Measurements from ENCODE around the gene ART4.

DNA sequence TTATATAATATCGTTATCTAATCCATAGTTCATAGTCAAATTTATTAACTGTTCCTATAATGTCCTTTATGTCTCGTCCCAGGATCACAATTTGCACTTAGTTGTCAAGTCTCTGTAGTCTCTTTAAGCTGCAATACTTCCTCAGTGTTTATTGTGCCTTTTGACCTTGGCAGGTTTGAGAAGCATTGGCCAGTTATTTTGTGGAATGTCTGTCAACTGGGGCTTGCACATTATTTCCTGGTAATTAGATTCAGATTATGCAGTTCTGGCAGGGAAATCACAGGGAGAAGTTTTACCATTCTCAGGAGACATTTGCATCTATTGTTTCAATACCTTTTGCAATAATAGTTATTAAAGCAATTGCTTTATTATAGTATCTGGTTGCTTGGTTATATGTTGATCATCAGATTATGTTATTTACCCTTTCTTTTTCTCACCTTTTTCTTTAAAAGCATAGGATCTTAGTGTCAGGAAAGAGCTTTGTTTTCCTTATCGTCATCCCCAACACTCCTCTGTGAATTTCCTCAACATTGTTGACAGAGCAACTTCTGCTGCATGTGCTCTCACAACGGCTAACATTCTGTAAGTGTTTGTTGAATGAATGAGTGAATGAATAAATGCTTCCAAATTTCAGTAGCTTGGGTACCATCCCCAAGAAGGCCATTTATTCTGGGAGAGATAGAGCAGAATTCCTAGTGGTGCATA is 3.7 kb upstream of the ART4 start:
- TF ChIP-seq, protein P1, sequence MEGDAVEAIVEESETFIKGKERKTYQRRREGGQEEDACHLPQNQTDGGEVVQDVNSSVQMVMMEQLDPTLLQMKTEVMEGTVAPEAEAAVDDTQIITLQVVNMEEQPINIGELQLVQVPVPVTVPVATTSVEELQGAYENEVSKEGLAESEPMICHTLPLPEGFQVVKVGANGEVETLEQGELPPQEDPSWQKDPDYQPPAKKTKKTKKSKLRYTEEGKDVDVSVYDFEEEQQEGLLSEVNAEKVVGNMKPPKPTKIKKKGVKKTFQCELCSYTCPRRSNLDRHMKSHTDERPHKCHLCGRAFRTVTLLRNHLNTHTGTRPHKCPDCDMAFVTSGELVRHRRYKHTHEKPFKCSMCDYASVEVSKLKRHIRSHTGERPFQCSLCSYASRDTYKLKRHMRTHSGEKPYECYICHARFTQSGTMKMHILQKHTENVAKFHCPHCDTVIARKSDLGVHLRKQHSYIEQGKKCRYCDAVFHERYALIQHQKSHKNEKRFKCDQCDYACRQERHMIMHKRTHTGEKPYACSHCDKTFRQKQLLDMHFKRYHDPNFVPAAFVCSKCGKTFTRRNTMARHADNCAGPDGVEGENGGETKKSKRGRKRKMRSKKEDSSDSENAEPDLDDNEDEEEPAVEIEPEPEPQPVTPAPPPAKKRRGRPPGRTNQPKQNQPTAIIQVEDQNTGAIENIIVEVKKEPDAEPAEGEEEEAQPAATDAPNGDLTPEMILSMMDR (IDR thresholded peaks at IDR 0.05; ENCODE audit: insufficient read depth, low read length): no peak
- TF ChIP-seq POLR2AphosphoS5 (IDR thresholded peaks at IDR 0.05; ENCODE audit: low read depth): no peak
- TF ChIP-seq, protein P2, sequence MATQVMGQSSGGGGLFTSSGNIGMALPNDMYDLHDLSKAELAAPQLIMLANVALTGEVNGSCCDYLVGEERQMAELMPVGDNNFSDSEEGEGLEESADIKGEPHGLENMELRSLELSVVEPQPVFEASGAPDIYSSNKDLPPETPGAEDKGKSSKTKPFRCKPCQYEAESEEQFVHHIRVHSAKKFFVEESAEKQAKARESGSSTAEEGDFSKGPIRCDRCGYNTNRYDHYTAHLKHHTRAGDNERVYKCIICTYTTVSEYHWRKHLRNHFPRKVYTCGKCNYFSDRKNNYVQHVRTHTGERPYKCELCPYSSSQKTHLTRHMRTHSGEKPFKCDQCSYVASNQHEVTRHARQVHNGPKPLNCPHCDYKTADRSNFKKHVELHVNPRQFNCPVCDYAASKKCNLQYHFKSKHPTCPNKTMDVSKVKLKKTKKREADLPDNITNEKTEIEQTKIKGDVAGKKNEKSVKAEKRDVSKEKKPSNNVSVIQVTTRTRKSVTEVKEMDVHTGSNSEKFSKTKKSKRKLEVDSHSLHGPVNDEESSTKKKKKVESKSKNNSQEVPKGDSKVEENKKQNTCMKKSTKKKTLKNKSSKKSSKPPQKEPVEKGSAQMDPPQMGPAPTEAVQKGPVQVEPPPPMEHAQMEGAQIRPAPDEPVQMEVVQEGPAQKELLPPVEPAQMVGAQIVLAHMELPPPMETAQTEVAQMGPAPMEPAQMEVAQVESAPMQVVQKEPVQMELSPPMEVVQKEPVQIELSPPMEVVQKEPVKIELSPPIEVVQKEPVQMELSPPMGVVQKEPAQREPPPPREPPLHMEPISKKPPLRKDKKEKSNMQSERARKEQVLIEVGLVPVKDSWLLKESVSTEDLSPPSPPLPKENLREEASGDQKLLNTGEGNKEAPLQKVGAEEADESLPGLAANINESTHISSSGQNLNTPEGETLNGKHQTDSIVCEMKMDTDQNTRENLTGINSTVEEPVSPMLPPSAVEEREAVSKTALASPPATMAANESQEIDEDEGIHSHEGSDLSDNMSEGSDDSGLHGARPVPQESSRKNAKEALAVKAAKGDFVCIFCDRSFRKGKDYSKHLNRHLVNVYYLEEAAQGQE (IDR thresholded peaks at IDR 0.05; ENCODE audit: insufficient replicate concordance, low read depth): no peak
